Upper lobe of right lung (tissue), 1 donor: ENCODE measurements around the gene PC. TPM values are rescaled to one million over a fixed set of nuclear protein-coding genes. Genes with fewer than 3 reads are reported as not detected.

Source experiments
- ATAC-seq: fragments of 200-7000 bp; cut with Tn5 transposase; one replicate; pipeline ENCODE4 v1.9.1; 2020; ENCODE audit warnings: mild to moderate bottlenecking, moderate library complexity
- DNase-seq: peaks from one replicate; pipeline ENCODE4 v3.0.0-alpha.2; 2020
- H3K27ac ChIP-seq: fragments of 200-600 bp; one replicate; pipeline ENCODE4 v1.8.0; 2022
- H3K27me3 ChIP-seq: fragments of 200-600 bp; one replicate; pipeline ENCODE4 v1.8.0; 2022; ENCODE audit warnings: mild to moderate bottlenecking
- H3K36me3 ChIP-seq: fragments of 200-600 bp; one replicate; pipeline ENCODE4 v1.8.0; 2022
- H3K4me1 ChIP-seq: fragments of 200-600 bp; one replicate; pipeline ENCODE4 v1.8.0; 2022
- H3K4me3 ChIP-seq: fragments of 200-600 bp; one replicate; pipeline ENCODE4 v1.8.0; 2022; ENCODE audit warnings: mild to moderate bottlenecking
- H3K9me3 ChIP-seq: fragments of 200-600 bp; one replicate; pipeline ENCODE4 v1.8.0; 2022
- intact Hi-C: fragments of 100-400 bp; cut with DNase I; formaldehyde crosslinking; loops from one replicate; pipeline ENCODE4 v1.11.0; 2022
- total RNA-seq: library from RNA; stranded (reverse); fragmentation: NEBNext Ultra II Directional; extraction: Animal tissue kit (Norgen Biotek cat#: 25700); gene quantifications from one replicate; pipeline ENCODE4 v1.2.1, GENCODE V29; 2021
- TF ChIP-seq, protein P1 (sequence below): fragments of 200-600 bp; IDR thresholded peaks from one replicate; pipeline ENCODE4 v1.8.0; 2022; ENCODE audit warnings: antibody characterized with exemption
- donor health status: DM: no; HTN: yes; CAD: no; lungs with severe emphysema.

Gene PC
- total RNA-seq, 1 donor from 2014 or later: 12.7 TPM

DNA sequence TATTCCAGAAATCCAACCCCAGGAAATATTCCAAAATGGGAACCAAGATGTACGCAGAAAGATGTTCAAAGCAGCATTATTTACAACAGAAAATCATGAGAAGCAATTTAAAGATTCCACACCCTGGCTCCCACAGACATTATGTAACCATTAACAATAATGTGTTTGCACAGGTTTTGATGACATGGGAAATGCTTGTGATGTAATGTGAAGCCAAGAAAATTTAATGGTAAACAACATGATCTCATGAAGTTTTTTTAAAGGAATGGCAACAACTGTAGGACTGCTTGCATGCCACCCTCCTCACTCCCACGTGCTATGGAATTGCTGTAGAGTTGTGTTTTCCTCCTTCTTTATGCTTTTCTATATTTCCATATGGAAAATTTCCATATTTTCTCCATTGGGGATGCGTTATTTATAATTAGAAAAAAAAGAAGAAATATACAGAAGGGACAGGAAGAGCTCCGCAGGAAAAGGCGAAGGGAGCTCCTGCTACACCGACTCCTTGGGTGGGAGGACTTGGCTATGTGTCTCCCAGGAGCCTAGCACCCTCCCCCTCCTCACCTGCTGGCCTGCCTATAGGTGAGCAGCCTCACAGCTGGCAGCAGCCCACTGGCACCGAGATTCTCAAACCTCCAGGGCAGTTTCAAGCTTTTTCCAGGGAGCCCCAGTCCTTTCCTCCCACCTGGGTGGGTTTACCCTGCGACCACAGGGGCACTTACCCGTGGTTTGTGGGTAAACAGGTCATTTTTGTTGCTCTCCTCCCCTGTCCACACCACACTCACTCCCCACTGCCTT lies 80.4 kb downstream of the PC start:
- no peak overlapping the region for H3K4me3 ChIP-seq
- DNase-seq: no peak
- TF ChIP-seq, protein P1, sequence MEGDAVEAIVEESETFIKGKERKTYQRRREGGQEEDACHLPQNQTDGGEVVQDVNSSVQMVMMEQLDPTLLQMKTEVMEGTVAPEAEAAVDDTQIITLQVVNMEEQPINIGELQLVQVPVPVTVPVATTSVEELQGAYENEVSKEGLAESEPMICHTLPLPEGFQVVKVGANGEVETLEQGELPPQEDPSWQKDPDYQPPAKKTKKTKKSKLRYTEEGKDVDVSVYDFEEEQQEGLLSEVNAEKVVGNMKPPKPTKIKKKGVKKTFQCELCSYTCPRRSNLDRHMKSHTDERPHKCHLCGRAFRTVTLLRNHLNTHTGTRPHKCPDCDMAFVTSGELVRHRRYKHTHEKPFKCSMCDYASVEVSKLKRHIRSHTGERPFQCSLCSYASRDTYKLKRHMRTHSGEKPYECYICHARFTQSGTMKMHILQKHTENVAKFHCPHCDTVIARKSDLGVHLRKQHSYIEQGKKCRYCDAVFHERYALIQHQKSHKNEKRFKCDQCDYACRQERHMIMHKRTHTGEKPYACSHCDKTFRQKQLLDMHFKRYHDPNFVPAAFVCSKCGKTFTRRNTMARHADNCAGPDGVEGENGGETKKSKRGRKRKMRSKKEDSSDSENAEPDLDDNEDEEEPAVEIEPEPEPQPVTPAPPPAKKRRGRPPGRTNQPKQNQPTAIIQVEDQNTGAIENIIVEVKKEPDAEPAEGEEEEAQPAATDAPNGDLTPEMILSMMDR: no peak
- intact Hi-C loops: no loop called here
- H3K27me3 ChIP-seq: no peaks in the 10 kb centered on the region
- no peaks in the 10 kb centered on the region for H3K9me3 ChIP-seq
- no peaks in the 10 kb centered on the region for H3K36me3 ChIP-seq
- H3K27ac ChIP-seq: no peak overlapping the region
- no peak for ATAC-seq
- no peaks in the 10 kb centered on the region for H3K4me1 ChIP-seq

DNA sequence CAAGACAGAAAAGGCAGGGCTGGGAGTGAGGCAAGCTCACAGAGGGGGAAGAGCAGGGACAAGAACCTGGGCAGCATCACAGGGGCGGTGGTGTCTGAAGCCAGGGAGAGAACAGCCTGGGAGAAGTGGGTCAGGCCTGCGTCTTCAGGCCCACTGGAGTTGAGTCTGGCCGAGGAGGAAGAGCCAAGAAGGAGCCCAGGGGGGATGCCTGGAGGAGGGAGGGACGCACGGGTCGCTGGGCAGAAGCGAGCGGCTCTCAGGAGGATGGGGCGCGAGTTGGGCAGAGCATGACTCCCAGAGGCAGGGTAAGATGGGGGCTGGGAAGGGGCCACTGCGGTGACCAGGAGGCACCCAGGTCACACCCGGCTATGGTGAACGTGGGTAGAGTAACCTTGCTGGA lies 82.8 kb downstream of the PC start:
- DNase-seq (no peak), ATAC-seq (no peak)
- Histone ChIP-seq H3K4me1 (no peaks in the 10 kb centered on the region), H3K27me3 (no peaks in the 10 kb centered on the region), H3K9me3 (no peaks in the 10 kb centered on the region), H3K4me3 (no peak overlapping the region), H3K27ac (no peak overlapping the region), H3K36me3 (no peaks in the 10 kb centered on the region)
- intact Hi-C loops: no loop called here
- TF ChIP-seq, protein P1: no peak

DNA sequence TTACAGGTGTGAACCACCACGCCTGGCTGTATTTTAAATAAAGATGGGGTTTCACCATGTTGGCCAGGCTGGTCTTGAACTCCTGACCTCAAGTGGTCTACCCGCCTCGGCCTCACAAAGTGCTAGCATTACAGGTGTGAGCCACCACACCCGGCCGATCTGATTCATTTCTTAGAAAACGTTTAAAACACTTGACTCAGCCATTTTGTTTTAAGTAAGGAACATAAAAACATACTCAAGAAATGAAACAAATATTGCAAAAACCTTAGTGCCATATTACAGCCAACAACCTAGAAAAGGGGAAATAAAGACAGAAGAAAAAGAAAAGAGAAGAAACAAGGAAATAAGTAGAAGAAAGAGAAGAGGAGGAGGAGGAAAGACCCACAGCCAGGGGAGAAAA lies 84.0 kb downstream of the PC start:
- Histone ChIP-seq H3K36me3 (no peaks in the 10 kb centered on the region), H3K4me1 (no peaks in the 10 kb centered on the region), H3K9me3 (no peaks in the 10 kb centered on the region), H3K4me3 (no peak overlapping the region), H3K27ac (no peak overlapping the region), H3K27me3 (no peaks in the 10 kb centered on the region)
- intact Hi-C loops: no loop called here
- DNase-seq (no peak), ATAC-seq (no peak)
- TF ChIP-seq, protein P1: no peak

DNA sequence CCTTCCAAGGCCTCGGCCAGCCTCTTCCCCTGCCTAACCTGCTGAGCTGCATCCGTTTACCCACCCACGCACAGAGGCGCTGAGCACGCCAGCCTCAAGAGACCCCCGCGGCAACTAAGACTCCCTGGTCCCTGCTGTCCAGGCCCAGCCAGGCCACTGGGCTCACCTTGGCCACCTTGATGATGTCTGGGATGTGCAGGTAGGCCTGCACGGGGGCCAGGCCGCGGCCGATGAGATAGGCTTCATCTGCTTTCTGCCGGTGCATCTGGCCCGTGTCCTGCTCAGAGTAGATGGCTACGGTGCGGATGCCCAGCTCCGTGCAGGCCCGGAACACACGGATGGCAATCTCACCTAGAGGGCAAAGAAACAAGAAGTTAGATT lies 86.7 kb downstream of the PC start:
- H3K4me1 ChIP-seq: no peaks in the 10 kb centered on the region
- no peaks in the 10 kb centered on the region for H3K9me3 ChIP-seq
- no peaks in the 10 kb centered on the region for H3K36me3 ChIP-seq
- TF ChIP-seq, protein P1: no peak
- ATAC-seq: no peak
- no peaks in the 10 kb centered on the region for H3K27me3 ChIP-seq
- intact Hi-C loops: no loop called here
- no peak overlapping the region for H3K27ac ChIP-seq
- no peak for DNase-seq
- no peak overlapping the region for H3K4me3 ChIP-seq

DNA sequence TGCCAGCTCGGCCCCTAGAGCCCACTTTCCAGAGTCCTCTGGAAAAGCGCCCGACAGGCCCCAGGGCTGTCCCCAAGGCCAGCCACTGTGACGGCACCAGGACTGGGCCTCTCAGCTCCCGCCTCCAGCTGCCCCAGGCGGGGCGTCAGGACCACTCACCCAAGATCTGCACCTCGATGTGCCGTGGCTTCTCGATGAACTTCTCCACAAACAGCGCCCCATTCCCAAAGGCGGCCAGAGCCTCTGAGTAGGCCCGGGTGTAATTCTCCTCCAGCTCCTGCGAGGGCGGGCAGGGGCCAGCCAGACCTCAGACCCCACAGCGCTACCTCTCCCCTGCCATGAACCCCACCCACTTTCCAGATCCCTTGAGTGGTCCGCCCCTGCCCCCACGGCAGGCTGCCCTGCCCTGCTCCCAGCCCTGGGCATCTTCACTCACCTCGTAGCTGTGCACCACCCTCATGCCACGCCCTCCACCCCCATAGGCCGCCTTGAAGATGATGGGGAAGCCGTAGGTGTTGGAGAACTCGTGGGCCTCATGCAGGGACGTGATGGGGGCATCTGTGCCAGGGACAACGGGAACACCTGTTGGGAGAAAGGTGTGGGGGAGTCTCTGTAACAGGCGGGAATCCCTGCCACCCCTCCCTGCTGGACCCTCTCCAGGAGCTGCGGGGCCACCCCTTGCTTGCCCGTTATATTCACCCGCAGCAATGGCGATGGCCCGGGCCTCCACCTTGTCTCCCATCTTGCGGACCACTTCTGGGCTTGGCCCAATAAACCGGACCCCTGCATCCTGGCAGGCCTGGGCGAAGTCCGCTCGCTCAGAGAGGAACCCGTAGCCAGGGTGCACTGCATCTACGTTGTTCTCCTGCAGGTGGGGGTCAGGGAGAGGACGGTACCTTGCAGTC lies 87.3 kb downstream of the PC start:
- ATAC-seq (no peak), DNase-seq (no peak)
- Histone ChIP-seq H3K36me3 (no peaks in the 10 kb centered on the region), H3K4me3 (no peak overlapping the region), H3K27ac (no peak overlapping the region), H3K27me3 (no peaks in the 10 kb centered on the region), H3K9me3 (no peaks in the 10 kb centered on the region), H3K4me1 (no peaks in the 10 kb centered on the region)
- TF ChIP-seq, protein P1: no peak
- intact Hi-C loops: no loop called here
